Colonic mucosa (tissue), 4 donors: Measurements from ENCODE around the gene ARHGAP6. TPM values are rescaled to one million over a fixed set of nuclear protein-coding genes. Genes with fewer than 3 reads are reported as not detected.

Experiments
- DNase-seq: peaks from one replicate; pipeline ENCODE4 v3.0.0-alpha.2; 2020
- H3K27ac ChIP-seq: fragments of 200-600 bp; one replicate; pipeline ENCODE4 v1.8.0; 2021
- H3K27me3 ChIP-seq: fragments of 200-600 bp; one replicate; pipeline ENCODE4 v1.8.0; 2021
- H3K36me3 ChIP-seq: fragments of 200-600 bp; one replicate; pipeline ENCODE4 v1.8.0; 2021
- H3K4me1 ChIP-seq: fragments of 200-600 bp; one replicate; pipeline ENCODE4 v1.8.0; 2021; ENCODE audit warnings: mild to moderate bottlenecking
- H3K4me3 ChIP-seq: fragments of 200-600 bp; one replicate; pipeline ENCODE4 v1.8.0; 2021
- H3K9ac ChIP-seq, 2 donors: one replicate each; pipeline ENCODE4 v1.7.0; 2013; ENCODE audit warnings: control low read depth in 2 of 2, low read depth in 2 of 2, low read length in 2 of 2
- H3K9me3 ChIP-seq: fragments of 200-600 bp; one replicate; pipeline ENCODE4 v1.8.0; 2021
- CTCF ChIP-seq: fragments of 200-600 bp; IDR thresholded peaks from one replicate; pipeline ENCODE4 v1.8.0; 2022; ENCODE audit warnings: antibody characterized with exemption, mild to moderate bottlenecking
- intact Hi-C: fragments of 100-400 bp; cut with DNase I; formaldehyde crosslinking; loops from one replicate; pipeline ENCODE4 v1.14.1; 2022
- total RNA-seq, 2 donors: library from RNA; stranded (reverse); fragmentation: NEBNext Ultra II Directional in 1 of 2; extraction: Animal tissue kit (Norgen Biotek cat#: 25700) in 1 of 2; gene quantifications; one replicate each; pipeline ENCODE4 v1.2.1, GENCODE V29; 2021
- donor health status: healthy.
- donor health status: DM: no; HTN: no; CAD: no.
- donor health status: DM: no; HTN: no; CAD: no.

The ARHGAP6 gene
- total RNA-seq, 2 donors from 2014 or later = 1.1 to 5.0 TPM

DNA sequence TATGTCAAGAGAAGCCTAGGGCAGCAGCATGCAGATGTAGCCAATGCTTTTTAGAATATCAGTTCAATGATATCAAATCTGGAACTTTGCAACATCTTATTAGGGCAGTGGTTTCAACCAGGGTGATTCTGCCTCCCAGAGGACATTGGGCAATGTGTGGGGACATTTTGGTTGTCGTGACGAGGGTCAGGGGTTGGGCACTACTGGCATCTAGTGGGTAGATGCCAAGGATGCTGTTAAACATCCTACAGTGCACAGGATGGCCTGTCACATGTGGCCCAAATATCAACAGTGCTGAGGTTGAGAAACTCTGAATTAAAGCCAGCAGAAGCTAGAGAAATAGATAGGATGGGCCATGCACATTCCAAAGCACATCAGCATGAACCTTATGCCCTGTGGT, 220.2 kb downstream of the ARHGAP6 start:
- Histone ChIP-seq H3K27ac (no peak overlapping the region), H3K9me3 (no peaks in the 10 kb centered on the region), H3K9ac (no peak overlapping the region), H3K36me3 (no peaks in the 10 kb centered on the region), H3K4me3 (no peak overlapping the region), H3K27me3 (no peaks in the 10 kb centered on the region), H3K4me1 (no peaks in the 10 kb centered on the region)
- DNase-seq = no peak
- no peak for TF ChIP-seq CTCF
- intact Hi-C loops = no loop called here

- DNase-seq = no peak
- no peaks in the 10 kb centered on the region for H3K9me3 ChIP-seq
- H3K36me3 ChIP-seq = no peaks in the 10 kb centered on the region
- no peaks in the 10 kb centered on the region for H3K27me3 ChIP-seq
- H3K4me1 ChIP-seq = no peaks in the 10 kb centered on the region
- no peak for TF ChIP-seq CTCF
- no peak overlapping the region for H3K9ac ChIP-seq
- intact Hi-C loops = no loop called here
- no peak overlapping the region for H3K4me3 ChIP-seq
- no peak overlapping the region for H3K27ac ChIP-seq
Measured at GRCh38 chrX:11444052-11444451, 221.7 kb downstream of the ARHGAP6 start.

DNA sequence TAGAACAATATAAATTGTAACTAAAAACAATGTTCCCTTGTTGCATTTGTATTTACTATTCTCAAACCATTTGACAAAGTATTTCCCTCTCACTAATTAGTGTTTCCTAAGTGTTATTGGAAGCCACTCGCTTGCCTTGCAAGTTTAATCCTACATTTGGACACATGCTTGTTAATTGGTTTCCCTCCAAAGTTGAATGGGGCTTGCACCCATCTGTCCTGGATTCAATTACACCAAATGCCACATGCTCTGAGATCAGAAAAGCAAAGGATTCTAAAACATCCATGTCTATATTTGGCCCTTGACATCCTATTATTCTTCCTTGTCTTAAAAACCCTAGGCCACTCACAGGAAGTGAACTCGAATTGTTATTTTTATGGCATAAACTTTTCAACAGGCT, 225.9 kb downstream of the ARHGAP6 start:
- no peaks in the 10 kb centered on the region for H3K4me1 ChIP-seq
- no peaks in the 10 kb centered on the region for H3K27me3 ChIP-seq
- TF ChIP-seq CTCF = no peak
- no peaks in the 10 kb centered on the region for H3K9me3 ChIP-seq
- intact Hi-C loops = no loop called here
- H3K9ac ChIP-seq = no peak overlapping the region
- no peak overlapping the region for H3K4me3 ChIP-seq
- DNase-seq = no peak
- no peaks in the 10 kb centered on the region for H3K36me3 ChIP-seq
- no peak overlapping the region for H3K27ac ChIP-seq

DNA sequence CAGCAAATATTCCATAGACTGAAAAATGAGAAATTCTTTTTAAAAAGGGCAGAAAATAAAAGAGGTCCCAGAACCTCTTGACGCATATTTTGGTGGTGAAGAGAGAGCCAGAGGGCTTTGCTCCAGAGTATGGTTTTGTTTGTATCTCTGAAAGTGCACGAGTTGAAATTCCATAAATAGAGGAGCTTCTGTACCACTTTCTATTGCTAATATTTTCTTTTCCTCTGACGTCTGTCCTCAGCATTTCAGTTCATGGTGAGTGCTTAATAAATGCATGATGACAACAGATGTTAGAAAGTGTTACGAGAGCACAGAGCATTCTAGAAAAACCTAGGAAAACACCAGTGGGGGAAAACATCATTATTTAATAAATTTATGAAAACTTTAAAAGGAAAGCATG, 227.0 kb downstream of the ARHGAP6 start:
- Histone ChIP-seq H3K4me1 (no peaks in the 10 kb centered on the region), H3K9ac (no peak overlapping the region), H3K36me3 (no peaks in the 10 kb centered on the region), H3K27ac (no peak overlapping the region), H3K9me3 (no peaks in the 10 kb centered on the region), H3K27me3 (no peaks in the 10 kb centered on the region), H3K4me3 (no peak overlapping the region)
- TF ChIP-seq CTCF = no peak
- intact Hi-C loops = no loop called here
- DNase-seq = no peak

DNA sequence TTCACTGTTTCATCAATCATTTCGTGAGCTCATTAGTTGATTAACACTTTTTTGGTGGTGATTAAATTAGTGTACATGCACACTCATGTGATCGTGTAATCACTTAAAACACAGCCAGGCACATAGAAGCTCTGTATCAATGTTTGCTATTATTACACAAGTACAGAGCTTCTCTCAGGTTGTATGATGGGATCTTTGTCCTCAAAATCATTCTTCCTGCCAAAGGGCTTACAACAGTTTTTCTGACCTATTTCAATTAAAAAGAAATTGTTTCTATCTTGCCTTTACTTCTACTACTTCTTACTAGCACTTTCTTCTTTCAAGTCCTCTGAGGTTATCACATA, 227.4 kb downstream of the ARHGAP6 start:
- Histone ChIP-seq H3K9me3 (no peaks in the 10 kb centered on the region), H3K9ac (no peak overlapping the region), H3K36me3 (no peaks in the 10 kb centered on the region), H3K4me1 (no peaks in the 10 kb centered on the region), H3K4me3 (no peak overlapping the region), H3K27me3 (no peaks in the 10 kb centered on the region), H3K27ac (no peak overlapping the region)
- DNase-seq = no peak
- TF ChIP-seq CTCF = no peak
- intact Hi-C loops = no loop called here
